Thoracic aorta (tissue), 2 donors: ENCODE results near the gene KCNC4. TPM values are rescaled to one million over a fixed set of nuclear protein-coding genes. Genes with fewer than 3 reads are reported as not detected.

Source experiments
- ATAC-seq: fragments of 150-250 bp; one replicate; pipeline ENCODE4 v1.8.0; 2017; ENCODE audit warnings: low read depth; ENCODE audit not compliant: insufficient number of reproducible peaks, low FRiP score
- DNase-seq: peaks from one replicate; pipeline ENCODE4 v3.0.0-alpha.2; 2020; ENCODE audit warnings: low spot score
- H3K27ac ChIP-seq, 2 donors: fragments of 200-600 bp; sonication (generic); 1 replicate in 1 of 2; 2 replicates in 1 of 2; pipeline ENCODE4 v1.5.1; 2016; ENCODE audit warnings: mild to moderate bottlenecking in 2 of 2, moderate library complexity in 2 of 2
- H3K27me3 ChIP-seq: fragments of 200-600 bp; sonication (generic); replicated peaks from 2 replicates; pipeline ENCODE4 v1.6.0; 2016; ENCODE audit warnings: mild to moderate bottlenecking; ENCODE audit not compliant: insufficient read depth
- H3K36me3 ChIP-seq: fragments of 200-600 bp; sonication (generic); one replicate; pipeline ENCODE4 v1.5.1; 2016
- H3K4me1 ChIP-seq, 2 donors: fragments of 200-600 bp; sonication (generic); 1 replicate in 1 of 2; 2 replicates in 1 of 2; pipeline versions ENCODE4 v1.5.1 to v1.6.0; 2016; ENCODE audit warnings: low read depth in 2 of 2, mild to moderate bottlenecking in 1 of 2; ENCODE audit not compliant: control insufficient read depth in 1 of 2
- H3K4me3 ChIP-seq: fragments of 200-600 bp; sonication (generic); 2 replicates; pipeline ENCODE4 v1.5.1; 2016; ENCODE audit warnings: mild to moderate bottlenecking
- H3K9me3 ChIP-seq: fragments of 200-600 bp; sonication (generic); 2 replicates; pipeline ENCODE4 v1.5.1; 2016
- total RNA-seq, 2 donors: library from RNA; depleted of rRNA; stranded (reverse); fragments of >200 nt; gene quantifications; one replicate each; pipeline versions ENCODE4 v1.1.0 to v1.2.3, GENCODE V29; 2016
- TF ChIP-seq, protein P1 (sequence below): fragments of 200-600 bp; sonication (generic); IDR thresholded peaks from one replicate; pipeline ENCODE4 v1.5.1; 2019; ENCODE audit warnings: antibody characterized with exemption

KCNC4 gene
- total RNA-seq, 2 donors from 2014 or later = 12.7 to 17.6 TPM

- TF ChIP-seq, protein P1, sequence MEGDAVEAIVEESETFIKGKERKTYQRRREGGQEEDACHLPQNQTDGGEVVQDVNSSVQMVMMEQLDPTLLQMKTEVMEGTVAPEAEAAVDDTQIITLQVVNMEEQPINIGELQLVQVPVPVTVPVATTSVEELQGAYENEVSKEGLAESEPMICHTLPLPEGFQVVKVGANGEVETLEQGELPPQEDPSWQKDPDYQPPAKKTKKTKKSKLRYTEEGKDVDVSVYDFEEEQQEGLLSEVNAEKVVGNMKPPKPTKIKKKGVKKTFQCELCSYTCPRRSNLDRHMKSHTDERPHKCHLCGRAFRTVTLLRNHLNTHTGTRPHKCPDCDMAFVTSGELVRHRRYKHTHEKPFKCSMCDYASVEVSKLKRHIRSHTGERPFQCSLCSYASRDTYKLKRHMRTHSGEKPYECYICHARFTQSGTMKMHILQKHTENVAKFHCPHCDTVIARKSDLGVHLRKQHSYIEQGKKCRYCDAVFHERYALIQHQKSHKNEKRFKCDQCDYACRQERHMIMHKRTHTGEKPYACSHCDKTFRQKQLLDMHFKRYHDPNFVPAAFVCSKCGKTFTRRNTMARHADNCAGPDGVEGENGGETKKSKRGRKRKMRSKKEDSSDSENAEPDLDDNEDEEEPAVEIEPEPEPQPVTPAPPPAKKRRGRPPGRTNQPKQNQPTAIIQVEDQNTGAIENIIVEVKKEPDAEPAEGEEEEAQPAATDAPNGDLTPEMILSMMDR = no peak
Measured at GRCh38 chr1:110208916-110209645, 1.0 kb upstream of the KCNC4 start.

GRCh38 chr1:110210604-110211495 is 736 bp downstream of the KCNC4 start:
- Histone ChIP-seq H3K27me3 (no peaks in the 10 kb centered on the region), H3K27ac (peak overlapping the region; percentile 52 to 84), H3K9me3 (no peaks in the 10 kb centered on the region), H3K4me3 (peak overlapping the region; percentile 89), H3K36me3 (no peaks in the 10 kb centered on the region), H3K4me1 (peaks cover 0 to 57% of the 10 kb centered on the region in 2 donors)
- DNase-seq (no peak), ATAC-seq (peak; percentile 14)
- TF ChIP-seq, protein P1 = no peak

More at GRCh38 chr1:110208916-110209645, 1.0 kb upstream of the KCNC4 start:
- Histone ChIP-seq H3K9me3 (no peaks in the 10 kb centered on the region), H3K4me3 (peak overlapping the region; percentile 89), H3K4me1 (peaks cover 0 to 40% of the 10 kb centered on the region in 2 donors), H3K36me3 (no peaks in the 10 kb centered on the region), H3K27ac (peak overlapping the region; percentile 84 to 92), H3K27me3 (no peaks in the 10 kb centered on the region)
- DNase-seq (no peak), ATAC-seq (no peak)

DNA sequence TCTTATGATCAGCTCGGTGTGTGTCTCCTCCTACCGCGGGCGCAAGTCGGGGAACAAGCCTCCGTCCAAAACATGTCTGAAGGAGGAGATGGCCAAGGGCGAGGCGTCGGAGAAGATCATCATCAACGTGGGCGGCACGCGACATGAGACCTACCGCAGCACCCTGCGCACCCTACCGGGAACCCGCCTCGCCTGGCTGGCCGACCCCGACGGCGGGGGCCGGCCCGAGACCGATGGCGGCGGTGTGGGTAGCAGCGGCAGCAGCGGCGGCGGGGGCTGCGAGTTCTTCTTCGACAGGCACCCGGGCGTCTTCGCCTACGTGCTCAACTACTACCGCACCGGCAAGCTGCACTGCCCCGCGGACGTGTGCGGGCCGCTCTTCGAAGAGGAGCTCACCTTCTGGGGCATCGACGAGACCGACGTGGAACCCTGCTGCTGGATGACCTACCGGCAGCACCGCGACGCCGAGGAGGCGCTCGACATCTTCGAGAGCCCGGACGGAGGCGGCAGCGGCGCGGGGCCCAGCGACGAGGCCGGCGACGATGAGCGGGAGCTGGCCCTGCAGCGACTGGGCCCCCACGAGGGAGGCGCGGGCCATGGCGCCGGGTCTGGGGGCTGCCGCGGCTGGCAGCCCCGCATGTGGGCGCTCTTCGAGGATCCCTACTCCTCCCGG is 1.5 kb downstream of the KCNC4 start:
- no peaks in the 10 kb centered on the region for H3K9me3 ChIP-seq
- H3K36me3 ChIP-seq = no peaks in the 10 kb centered on the region
- TF ChIP-seq, protein P1 = no peak
- H3K27me3 ChIP-seq = no peaks in the 10 kb centered on the region
- DNase-seq (no peak), ATAC-seq (no peak)
- no peak overlapping the region for H3K27ac ChIP-seq
- peaks cover 0 to 62% of the 10 kb centered on the region in 2 donors for H3K4me1 ChIP-seq
- H3K4me3 ChIP-seq = peak overlapping the region; percentile 89

DNA sequence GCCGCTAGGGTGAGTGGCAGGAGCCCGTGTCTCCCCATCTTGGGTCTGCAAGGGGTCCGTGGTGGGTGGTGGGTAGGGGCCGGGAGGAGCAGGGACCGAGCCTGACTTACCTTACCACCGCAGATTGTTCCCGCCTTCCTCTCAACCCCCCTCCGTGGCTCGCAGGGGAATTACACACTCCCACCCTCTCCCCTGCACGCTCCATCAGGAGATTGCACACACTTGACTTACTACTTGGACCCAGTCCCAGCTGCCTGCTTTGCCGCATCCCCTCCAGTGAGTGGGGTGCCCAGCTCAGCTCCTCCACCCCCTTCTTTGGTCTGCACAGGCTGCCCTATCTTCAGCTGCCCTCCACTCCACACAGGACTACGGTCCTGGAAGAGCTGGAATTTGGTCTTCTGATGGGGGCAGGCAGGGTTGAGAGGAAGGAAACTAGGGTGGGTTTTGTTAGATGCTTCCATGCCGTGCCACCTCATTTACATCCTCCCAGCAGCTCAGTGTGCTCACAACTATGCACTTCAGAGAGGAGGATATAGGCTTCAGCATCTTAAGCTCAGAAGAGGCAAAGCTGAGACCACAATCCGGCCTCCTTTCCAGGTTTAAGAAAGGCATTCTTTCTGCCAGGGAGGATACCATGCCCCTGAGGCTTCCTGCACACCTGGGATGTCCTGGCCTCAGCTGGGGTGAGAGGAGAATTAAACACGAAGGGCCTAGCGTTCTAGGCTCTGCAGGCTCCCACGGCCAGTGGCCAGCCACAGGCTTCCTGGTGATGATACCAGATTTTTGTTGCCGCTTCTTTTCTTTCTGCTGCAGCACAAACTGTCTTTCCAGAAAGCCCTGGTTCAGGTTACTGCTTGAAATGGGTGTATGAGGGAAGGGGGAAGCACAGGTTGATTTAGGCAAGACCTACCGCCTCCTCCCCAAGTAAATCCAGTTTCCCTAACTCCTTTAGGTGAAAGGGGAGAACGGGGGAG is 2.3 kb downstream of the KCNC4 start:
- Histone ChIP-seq H3K9me3 (no peaks in the 10 kb centered on the region), H3K36me3 (no peaks in the 10 kb centered on the region), H3K27me3 (no peaks in the 10 kb centered on the region), H3K4me1 (peaks cover 0 to 62% of the 10 kb centered on the region in 2 donors), H3K27ac (no peak overlapping the region), H3K4me3 (peak overlapping the region; percentile 89)
- ATAC-seq = no peak
- DNase-seq = no peak
- TF ChIP-seq, protein P1 = no peak
